Measurements from ENCODE around the gene EPHB6.

EPHB6 gene

DNA sequence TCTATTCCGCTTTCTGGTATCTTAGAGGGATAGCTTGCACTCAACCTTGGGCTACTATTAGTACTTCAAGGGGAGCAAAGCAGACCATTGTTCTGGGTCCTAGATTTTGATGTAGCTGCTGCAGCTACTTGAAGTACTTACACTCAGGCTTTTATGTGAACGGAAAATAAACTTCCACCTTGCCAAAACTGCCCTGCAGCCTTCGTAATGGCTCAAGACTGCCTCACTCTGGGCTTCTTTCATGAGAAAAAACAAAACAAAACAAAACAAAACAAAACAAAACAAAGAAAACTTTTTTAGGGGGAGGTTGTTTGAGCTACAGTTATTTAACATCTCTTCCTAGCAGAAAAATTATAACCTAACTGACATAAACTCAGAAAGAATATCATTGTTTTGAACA is 19.4 kb upstream of the EPHB6 start:
- no peak for DNase-seq (ENCODE audit: low read depth)

DNA sequence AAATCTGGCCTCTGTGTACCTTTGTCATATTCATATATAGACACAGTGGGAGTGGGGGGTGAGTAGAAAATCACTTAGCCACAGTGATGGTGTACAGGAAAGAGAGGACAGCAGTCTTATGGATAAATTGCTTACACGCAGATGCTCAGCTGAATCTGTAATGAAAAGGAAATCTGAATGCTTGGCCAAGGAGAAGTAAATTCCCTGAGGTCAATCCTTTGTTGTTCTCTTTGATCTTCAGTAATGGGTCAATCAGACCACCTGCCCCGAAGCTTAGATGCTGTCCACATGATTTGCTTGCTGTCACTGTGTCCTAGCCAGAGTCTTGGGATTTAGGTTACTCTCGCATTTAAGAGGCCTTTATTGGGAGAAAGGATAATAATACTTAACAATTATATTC is 18.4 kb upstream of the EPHB6 start:
- DNase-seq (ENCODE audit: low read depth): no peak

DNA sequence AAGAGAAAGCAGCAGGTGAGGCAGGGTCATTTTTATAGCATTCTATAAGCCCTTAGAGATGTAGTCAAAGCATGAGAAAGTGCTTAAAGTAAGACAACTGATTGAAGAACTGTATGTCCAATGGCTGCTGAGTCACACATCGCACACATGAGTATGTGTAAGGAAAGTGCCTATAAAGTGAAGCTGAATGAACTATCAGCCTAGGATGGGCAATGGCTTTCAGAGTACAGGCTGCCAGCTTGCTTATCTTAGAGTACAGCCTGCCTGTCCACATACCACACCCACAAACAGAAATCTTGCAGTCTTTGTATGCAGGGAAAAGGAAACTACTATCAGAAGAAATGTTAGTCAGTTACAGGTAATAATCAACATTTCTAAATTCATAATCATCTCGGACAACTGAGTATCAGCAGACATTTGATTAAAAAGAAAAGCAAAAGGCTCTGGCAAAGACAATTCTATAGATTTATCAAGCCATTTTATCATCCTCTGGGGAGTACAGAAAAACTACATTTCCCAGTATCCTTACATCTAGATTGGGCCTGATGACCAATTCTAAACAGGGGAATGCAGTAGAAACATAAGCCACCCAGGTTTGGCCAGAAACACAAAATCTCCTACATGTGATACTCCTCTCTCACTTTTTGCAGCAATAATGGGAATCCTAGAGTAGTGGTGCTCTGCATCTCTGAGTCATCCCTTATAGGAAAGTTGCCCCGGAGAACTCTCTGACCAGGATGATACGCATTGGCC is 16.2 kb upstream of the EPHB6 start:
- no peak for DNase-seq (ENCODE audit: low read depth)

DNA sequence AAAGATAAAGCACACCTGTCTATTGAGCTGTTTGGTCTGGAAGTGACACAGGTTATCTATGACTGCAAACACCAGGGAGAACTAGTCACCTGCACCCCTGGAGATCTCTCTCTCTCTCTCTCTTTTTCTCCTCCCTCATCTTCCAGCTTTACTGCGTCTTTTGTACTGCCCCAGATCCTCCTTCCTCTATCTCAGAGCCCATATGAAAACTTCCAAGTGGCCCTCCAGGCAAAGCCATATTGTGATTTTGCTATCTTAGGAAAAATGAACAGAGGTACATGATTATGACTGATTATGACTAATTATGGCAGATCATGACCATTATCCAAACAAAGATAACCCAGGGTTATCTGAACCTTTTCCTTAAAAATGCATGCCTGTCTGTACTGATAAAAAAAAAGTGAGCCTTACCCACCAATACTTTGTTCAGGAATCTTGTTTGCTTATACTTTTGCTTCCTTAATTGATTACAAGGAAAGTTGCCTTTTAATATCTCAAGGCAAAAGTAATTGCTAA is 12.6 kb upstream of the EPHB6 start:
- DNase-seq (ENCODE audit: low read depth): no peak

DNA sequence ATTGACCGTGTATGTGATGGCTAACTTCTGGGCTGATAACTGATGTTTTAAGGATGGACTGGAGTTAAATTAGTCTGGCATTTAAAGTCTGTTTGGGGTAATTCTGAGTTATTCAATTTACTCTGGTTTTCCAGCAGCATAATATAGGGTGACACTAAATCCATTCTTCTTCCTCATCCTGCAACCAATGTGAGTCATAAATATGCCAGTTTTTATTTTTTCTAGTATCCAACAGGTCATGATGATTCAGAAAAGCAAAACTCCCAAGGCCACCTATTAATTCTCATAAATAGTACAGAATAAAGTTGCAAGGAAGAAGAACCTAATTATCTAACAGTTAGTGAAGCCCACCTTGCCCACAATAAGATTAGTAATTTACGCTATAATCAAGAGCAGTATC is 7.5 kb upstream of the EPHB6 start:
- DNase-seq (ENCODE audit: low read depth): no peak

DNA sequence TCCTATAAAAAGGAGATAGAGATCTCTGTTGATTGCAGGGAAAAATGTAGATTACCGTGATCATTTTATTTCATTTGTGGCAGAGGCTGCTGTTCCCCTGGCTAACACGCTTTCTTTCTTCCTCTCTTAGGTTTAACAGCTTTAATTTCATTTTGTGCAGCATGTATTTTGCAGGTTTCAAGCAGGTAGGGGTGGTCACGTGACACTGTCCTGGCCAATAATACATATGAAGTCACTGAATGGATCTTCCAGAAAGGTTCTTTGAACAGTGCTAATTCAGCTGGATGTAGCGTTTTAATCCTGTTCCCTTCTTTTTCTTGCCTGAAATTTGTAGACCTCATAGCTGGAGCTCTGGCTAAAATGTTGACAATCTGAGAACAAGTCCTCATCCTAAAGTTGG is 3.6 kb upstream of the EPHB6 start:
- no peak for DNase-seq (ENCODE audit: low read depth)

DNA sequence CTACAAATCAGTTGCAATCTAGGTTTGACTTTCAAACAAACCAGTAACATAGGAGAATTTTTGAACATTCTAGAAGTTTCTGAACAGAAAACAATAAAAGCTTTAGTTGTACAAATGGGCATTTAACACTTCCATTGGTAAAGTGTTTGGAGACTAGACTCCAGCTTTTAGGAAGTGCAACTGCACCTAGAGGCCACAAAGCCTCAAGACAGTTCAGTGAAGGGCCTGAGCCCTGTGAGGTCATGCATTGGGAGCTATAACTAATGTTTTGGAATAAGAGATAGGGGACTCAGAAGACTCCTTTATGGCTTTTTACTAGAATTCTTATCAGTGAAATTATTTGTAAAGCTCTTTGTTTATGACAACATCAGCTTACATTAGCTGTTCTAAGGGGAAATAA is 3.0 kb upstream of the EPHB6 start:
- no peak for DNase-seq (ENCODE audit: low read depth)

DNA sequence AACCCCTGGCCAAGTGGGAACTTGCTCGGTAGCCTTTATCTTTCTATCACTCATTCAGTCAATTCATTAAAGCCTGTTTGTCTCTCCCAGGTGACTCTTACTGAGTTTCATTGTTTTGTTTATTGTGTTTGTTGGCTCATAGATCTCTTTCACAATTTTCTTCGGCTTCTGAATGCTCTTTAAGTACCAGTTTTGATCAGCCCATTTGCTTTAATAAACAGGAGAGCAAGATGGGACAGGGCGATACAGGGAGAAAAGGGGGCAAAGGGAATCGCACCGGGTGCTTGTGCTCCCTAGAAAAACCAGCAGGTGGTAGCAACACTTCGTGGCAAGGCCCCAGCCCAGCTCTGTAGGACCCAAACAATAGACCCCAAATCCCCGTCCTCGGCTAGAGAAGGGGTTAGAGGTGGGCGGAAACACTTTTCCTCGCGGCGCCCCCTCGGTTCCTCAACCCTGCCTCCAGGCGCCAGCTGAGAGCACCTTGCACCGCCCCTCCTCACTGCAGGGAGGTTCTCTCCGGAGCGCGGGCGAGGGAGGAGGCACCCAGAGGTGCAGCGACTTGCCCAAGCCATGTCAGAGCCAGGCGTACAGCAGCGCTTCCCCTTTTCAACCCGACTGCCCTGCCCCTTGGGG is 1.0 kb upstream of the EPHB6 start:
- DNase-seq (ENCODE audit: low read depth): peak; percentile 54

DNA sequence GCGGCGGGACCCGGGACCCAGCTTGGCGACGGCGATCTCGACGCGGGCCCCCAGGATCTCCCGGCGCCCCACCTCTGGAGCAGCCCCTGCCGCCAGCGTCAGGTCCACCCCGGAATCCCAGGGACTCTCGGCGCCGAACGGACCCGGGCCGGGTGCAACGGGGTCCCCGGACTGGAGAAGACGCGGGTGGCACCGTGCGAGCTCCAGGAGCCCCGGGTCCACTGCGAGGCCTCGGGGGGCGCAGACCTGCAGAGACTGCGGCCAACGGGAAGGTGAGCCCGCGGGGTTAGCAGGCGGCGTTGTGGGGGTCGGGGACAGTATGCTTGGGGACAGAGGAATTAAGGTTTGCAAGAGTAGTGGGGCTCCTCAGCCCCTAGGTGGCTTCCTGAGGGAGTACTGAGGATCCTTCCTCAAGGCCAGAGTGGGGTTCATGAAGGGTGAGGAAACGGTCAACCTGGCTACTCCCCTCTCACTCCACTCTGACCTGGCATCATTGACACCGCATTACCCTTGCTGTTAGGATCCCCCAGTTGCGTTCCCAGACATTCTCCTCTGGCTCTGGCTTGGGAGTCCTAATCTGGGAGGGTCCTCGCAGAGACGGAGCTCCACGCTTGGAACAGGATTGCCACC is 353 bp downstream of the EPHB6 start:
- DNase-seq (ENCODE audit: low read depth): no peak

DNA sequence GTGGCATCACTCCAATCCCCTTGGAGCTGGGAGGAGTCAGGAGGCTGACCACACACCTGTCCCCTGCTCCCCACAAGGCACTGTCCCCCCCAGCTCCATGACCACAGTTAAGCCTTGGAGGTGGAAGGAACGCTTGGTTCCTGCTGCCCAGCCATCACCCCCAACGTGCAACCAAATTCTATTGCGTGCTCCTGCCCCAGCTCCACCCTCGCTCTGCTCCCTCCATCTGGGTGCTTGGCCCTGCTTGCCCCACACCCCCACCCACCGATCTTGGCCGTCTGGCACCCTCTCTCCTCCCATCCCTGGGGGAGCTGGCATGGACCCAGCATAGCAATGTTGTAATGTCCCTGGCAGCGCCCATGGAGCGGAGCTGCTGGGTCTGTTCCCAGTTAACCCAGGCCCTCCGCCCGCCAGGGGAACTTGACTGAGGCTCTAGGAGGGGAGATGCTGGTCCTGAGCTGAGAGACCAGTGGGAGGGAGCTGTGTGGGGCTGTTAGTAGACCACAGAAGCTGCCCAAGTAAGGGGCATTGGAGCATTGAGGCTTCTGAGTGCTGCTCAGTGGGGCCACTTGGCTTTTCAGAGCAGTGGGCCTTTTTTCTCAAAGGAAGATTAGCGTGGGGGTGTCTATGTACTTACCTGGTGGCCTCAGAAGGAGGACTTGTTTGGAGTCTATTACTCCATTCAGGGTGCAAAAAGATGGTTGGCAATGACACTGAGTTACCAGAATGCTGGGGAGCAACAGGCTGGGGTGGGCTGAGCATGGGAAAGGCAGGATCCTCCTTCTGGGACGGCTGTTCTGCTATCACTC is 1.1 kb downstream of the EPHB6 start:
- DNase-seq (ENCODE audit: low read depth): no peak

DNA sequence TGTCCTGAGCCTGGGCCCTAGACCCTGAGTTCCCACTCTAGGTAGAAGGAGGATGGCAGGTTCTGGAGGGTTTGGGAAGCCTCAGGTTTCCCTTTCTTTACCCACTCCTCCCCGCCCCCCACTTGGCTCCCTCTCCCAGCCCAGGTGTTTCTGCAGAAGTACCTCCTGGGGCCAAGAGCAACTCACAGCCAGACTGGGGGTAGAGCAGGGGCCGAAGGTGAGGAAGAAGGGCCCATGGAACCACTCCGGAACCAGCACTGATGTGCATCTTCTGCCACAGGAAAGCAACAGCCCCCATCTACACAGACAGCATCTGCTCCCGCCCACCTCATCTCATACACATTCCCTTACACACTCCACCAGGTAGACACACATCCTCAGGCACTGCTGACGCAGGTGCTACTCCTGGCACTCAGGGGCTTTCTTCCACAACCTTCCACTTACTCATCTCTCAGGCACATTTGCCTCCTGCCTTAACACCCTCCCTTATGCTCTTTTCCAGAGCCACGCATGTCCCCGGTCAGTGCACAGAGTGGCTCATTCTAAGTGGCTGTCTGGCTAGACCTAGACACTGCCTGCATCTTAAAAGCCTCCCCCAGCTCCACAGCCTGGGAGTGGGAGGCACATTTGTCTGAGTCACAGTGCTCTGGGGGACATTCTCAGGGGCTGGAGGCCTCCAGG is 1.8 kb downstream of the EPHB6 start:
- DNase-seq (ENCODE audit: low read depth): no peak

DNA sequence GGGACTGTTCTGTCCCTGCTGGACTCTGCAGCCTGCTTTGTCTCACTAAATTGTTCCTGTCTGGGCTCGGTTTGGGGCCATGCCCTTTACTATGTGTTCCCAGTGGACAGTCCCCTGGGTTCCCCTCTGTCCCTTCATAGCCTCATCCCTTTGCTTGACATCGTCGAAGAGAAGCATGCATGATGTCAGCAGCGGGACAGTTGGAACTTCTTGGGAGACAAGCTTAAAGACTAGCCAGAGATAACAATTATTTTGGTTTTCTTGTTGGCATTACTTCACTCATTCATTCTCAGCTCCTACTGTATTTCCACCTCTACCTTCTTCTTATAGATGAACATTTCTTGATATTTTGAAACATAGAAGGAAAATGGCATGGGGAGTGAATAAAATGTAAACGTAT is 2.7 kb downstream of the EPHB6 start:
- DNase-seq (ENCODE audit: low read depth): no peak

DNA sequence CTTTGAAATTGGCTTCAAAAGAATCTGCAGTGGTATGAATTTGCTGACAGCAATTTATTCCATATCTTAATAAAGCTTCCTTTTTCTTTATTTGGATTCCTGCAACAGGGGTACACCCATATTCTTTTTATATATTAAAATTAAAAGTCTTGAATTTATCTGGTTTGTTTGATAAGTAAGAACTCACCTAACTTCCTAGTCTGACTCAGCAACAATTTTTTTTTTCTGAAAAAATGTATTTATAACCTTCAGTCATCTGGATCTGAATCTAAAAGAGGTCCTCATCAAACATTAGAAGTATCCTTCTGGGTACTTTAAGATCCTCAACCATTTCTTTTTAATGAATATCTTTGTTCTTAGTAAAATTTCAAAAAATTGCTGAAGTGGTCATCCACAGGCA is 4.5 kb downstream of the EPHB6 start:
- DNase-seq (ENCODE audit: low read depth): no peak

DNA sequence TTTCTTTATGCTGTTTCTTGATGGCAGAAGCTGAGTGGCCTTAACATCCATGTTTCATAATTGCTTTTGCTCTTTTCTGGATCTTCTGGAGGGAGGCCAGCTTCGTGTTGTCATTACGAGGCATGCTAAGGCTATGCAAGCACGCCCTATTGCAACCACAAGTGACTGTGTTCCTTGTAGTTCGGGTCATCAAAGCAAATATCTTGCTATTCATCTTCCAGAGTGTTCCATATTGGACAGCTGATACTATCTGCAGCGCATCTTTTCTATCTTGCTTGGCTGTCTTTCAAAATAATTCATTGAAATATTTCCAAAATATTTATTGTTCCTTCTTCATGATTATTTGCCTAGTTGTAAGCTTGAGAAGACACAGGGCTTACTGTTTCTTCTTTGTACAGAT is 5.0 kb downstream of the EPHB6 start:
- no peak for DNase-seq (ENCODE audit: low read depth)

DNA sequence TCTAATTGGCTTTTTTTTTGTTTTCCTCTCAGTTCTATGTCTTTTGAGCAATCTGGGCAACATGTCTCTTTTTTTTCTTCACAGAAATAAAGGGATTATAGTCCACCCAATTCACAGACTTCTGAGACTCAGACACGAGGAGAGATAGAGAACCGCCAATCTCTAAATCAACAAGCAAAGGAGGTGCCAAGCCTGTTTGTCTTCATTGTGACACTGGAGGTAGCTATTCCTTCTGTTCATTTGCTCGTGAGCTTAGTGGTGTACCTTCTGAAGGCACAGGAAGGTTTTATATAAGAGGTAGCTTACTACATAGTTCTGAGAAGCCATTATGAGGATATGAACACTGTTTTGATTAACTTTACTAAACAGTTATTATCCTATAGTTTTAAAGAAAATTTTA is 6.1 kb downstream of the EPHB6 start:
- no peak for DNase-seq (ENCODE audit: low read depth)

DNA sequence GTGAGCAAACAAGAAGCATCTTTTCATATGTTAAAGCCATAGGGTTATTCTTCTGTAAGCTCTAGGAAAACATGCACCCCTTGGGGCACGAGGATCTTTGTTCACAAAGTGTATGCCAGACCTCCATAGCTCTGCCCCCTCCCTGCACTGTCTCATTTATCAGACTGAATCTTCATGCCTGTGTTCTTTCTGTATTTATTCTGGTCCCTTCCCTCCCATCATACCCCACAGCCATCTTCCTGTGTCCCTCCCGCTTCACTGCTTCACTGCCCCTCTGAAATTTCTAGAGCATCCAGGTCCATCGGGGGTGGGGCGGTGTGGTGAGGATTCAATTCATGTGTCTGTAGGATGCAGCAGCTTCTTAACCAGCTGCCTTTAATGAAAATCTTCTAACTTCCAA is 7.5 kb downstream of the EPHB6 start:
- no peak for DNase-seq (ENCODE audit: low read depth)

DNA sequence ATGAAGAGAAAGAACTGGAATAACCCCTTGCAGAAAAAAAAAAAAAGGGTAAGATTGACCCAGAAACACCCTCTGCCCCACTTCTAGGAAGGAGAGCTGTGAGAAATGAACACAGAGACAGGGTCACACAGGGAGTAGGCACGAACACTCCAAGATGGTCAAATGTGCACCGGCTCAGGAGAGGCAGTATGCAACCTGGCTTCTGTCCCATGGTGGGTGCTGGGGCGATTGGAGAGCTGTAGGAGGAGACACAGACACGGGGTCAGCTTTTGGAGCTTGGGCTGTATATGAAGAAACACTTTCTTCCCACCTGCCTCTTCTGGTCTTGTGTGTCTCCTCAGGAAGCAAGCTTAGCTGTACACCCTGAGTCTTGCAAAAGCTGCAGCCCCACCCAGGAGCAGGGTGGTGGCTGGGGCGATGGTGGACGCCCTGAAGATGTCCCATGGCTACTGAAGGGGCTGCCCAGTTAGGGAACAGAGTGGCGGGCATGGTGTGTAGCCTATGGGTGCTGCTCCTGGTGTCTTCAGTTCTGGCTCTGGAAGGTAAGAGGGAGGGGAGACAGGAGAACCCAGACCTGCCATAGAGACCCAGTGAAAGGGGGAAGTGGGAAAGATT is 8.0 kb downstream of the EPHB6 start:
- DNase-seq (ENCODE audit: low read depth): no peak

DNA sequence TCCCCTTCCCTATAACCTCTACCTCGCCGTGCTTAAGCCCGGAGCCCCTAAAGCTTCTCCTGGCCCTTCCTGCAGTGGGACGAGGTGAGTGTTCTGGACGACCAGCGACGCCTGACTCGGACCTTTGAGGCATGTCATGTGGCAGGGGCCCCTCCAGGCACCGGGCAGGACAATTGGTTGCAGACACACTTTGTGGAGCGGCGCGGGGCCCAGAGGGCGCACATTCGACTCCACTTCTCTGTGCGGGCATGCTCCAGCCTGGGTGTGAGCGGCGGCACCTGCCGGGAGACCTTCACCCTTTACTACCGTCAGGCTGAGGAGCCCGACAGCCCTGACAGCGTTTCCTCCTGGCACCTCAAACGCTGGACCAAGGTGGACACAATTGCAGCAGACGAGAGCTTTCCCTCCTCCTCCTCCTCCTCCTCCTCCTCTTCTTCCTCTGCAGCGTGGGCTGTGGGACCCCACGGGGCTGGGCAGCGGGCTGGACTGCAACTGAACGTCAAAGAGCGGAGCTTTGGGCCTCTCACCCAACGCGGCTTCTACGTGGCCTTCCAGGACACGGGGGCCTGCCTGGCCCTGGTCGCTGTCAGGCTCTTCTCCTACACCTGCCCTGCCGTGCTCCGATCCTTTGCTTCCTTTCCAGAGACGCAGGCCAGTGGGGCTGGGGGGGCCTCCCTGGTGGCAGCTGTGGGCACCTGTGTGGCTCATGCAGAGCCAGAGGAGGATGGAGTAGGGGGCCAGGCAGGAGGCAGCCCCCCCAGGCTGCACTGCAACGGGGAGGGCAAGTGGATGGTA is 9.2 kb downstream of the EPHB6 start:
- no peak for DNase-seq (ENCODE audit: low read depth)

DNA sequence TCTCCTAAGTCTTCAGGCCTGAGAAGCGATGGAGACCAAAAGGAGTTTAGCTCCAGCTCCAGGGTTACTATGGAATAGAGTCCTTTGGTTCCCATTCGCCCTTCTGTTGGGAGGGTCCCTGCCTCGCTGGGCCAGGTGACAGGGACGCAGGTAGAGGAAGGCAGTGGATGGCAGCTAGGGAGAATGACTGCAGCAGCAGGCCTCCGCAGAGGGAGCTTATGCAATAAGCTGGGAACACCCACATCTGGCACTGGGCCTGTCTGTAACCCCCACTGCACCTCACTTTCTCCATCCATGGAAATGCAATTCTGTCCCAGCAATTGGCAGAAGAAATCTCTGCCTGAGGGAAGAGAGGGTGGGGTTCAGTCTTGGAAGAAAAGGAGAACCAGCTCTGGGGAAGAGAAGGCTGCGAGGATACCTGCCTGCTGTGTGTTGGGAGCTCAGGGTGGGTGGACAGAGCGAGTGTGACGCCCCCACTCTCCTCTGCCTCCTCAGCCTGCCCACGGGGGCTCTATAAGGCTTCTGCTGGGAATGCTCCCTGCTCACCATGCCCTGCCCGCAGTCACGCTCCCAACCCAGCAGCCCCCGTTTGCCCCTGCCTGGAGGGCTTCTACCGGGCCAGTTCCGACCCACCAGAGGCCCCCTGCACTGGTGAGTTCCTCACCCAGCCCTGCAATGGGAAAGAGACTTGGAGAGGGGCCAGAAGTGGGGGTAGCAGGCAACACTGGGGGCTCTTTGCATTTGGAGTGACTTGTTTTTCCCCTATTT is 10.3 kb downstream of the EPHB6 start:
- no peak for DNase-seq (ENCODE audit: low read depth)

DNA sequence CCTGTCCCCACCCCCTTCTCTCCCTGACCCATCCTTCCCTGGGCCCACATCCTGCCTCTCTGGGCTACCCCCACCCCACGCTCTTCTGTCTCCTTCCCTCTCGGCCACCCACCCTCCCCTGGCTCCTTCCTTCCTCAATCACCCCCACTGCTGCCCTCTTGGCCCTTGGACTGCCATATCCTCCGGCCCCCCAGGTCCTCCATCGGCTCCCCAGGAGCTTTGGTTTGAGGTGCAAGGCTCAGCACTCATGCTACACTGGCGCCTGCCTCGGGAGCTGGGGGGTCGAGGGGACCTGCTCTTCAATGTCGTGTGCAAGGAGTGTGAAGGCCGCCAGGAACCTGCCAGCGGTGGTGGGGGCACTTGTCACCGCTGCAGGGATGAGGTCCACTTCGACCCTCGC is 10.9 kb downstream of the EPHB6 start:
- no peak for DNase-seq (ENCODE audit: low read depth)

Measured in activated T-cell treated with anti-CD3 and anti-CD28 coated beads for 48 hours (primary cell).